Measurements from ENCODE around the gene SPATA32. TPM values are rescaled to one million over a fixed set of nuclear protein-coding genes. Genes with fewer than 3 reads are reported as not detected.

SPATA32 gene
- total RNA-seq, 1 experiment from 2014 or later = 0.81 TPM

DNA sequence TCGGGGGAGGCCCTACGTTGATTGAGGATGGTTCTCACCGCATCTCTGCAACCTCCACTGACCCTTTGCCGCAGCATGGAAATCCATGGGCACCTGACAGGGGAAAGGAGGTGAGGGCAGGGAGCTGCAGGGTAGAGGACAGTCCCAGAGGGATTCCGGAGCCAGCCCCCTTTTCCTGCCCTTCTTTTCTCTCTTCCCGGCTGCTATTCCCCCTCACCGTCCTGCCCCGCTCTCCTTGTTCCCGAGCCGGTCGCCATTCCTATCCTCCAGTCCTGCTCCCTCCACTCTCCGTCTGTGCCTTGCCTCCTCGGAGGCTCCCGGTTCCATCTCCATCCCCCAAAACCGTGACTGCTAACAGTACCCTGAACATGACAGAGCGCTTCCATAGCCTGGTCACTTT lies 4.8 kb downstream of the SPATA32 start:
- H2BK20ac ChIP-seq (ENCODE audit: low read depth, low read length, poor library complexity, severe bottlenecking) = no peak overlapping the region
- no peaks in the 10 kb centered on the region for H3K79me1 ChIP-seq (ENCODE audit: insufficient read depth, low read depth, low read length, poor library complexity, severe bottlenecking)
- no peaks in the 10 kb centered on the region for H4K20me1 ChIP-seq (ENCODE audit: control insufficient read depth, insufficient read depth, insufficient read length)
- no peak overlapping the region for H2BK120ac ChIP-seq (ENCODE audit: low read depth, low read length, poor library complexity, severe bottlenecking)
- no peak for TF ChIP-seq CTCF (conservative IDR thresholded peaks at IDR 0.05)
- H3K27ac ChIP-seq (ENCODE audit: insufficient read length, low read depth, low read length) = no peak overlapping the region
- no peaks in the 10 kb centered on the region for H3K79me2 ChIP-seq (ENCODE audit: insufficient read depth, low read length)
- no peak overlapping the region for H4K91ac ChIP-seq (ENCODE audit: insufficient read length, low read depth, low read length)
- no peak overlapping the region for H2BK12ac ChIP-seq (ENCODE audit: insufficient read length, low read depth, low read length)
- H2BK5ac ChIP-seq (ENCODE audit: insufficient read length, low read length) = no peak overlapping the region
- H3K4me1 ChIP-seq (ENCODE audit: insufficient read depth, low read length) = peaks cover 4% of the 10 kb centered on the region; the same call in 1 of the 2 replicates
- H3K18ac ChIP-seq (ENCODE audit: insufficient read length, low read depth, low read length) = no peak overlapping the region
- peaks cover 6% of the 10 kb centered on the region for H3K23me2 ChIP-seq (ENCODE audit: insufficient read length, low read depth, low read length, poor library complexity, severe bottlenecking)
- Mint-ChIP-seq H3K27ac (no peak overlapping the region; a peak in 1 of 7 replicates), H3K4me1 (peaks cover 33 to 37% of the 10 kb centered on the region in 2 experiments), H3K27me3 (ENCODE audit: low read depth) (peaks cover 29% of the 10 kb centered on the region), H3K4me3 (no peak overlapping the region; a peak in 1 of 5 replicates), H3K9me3 (no peaks in the 10 kb centered on the region), H3K36me3 (ENCODE audit: insufficient read depth in 1 of 3, low read depth in 3 of 3) (peaks cover 0 to 6% (median 0%) of the 10 kb centered on the region in 3 experiments; a peak in 1 of 7 replicates)
- H4K8ac ChIP-seq (replicated peaks; ENCODE audit: insufficient read length, low read depth, low read length) = no peak overlapping the region
- peak; percentile 43 for DNase-seq
- no CpG with 5 or more reads among the region's 16 CpGs for WGBS (ENCODE audit: extremely low coverage, insufficient read length, low lambda C conversion rate)
- H2AFZ ChIP-seq (ENCODE audit: low read length) = no peak overlapping the region
- no peak overlapping the region for H3K4me2 ChIP-seq (ENCODE audit: insufficient read depth, insufficient read length, low read length)
- H4K5ac ChIP-seq (ENCODE audit: insufficient read length, low read depth, low read length) = no peak overlapping the region
- H2BK15ac ChIP-seq (ENCODE audit: low read depth, low read length) = no peak overlapping the region
- H3K23ac ChIP-seq (ENCODE audit: insufficient read length, low read depth, low read length) = no peak overlapping the region
- H3K56ac ChIP-seq (ENCODE audit: insufficient read length, low read depth, low read length) = no peak overlapping the region
- H3K9me3 ChIP-seq (ENCODE audit: control insufficient read depth, low read depth, low read length) = no peaks in the 10 kb centered on the region
- no peak overlapping the region for H3K4ac ChIP-seq (ENCODE audit: low read depth, low read length)
- no peak overlapping the region for H3K9ac ChIP-seq (ENCODE audit: extremely low read depth, insufficient read length, low read length)
- no peaks in the 10 kb centered on the region for H3K27me3 ChIP-seq (ENCODE audit: insufficient read depth, low read length)
- no peak overlapping the region for H2AK5ac ChIP-seq (ENCODE audit: insufficient read length, low read length)
- no peak overlapping the region for H3T11ph ChIP-seq (ENCODE audit: low read length)
- no peak overlapping the region for H3K14ac ChIP-seq (ENCODE audit: insufficient read depth, low read length)
